Activated naive CD8-positive, alpha-beta T cell treated with anti-CD3 and anti-CD28 coated beads, Interleukin-2, amount 50 U/mL, for 24 hours (primary cell): ENCODE data around the gene CUBN.

Source experiments
- ATAC-seq: fragments of 150-1000 bp; cut with Tn5 transposase; one replicate; pipeline ENCODE4 v1.10.0; 2021
- DNase-seq: peaks from one replicate; pipeline ENCODE4 v3.0.0; 2021
- H3K27ac Mint-ChIP-seq: one replicate; pipeline ENCODE4 v1.8.0; 2021; ENCODE audit warnings: mild to moderate bottlenecking, mixed read lengths
- H3K27me3 Mint-ChIP-seq: one replicate; pipeline ENCODE4 v1.8.0; 2021; ENCODE audit warnings: mixed read lengths
- H3K36me3 Mint-ChIP-seq: one replicate; pipeline ENCODE4 v1.8.0; 2021; ENCODE audit warnings: low read depth, mixed read lengths
- H3K4me1 Mint-ChIP-seq: one replicate; pipeline ENCODE4 v1.8.0; 2021; ENCODE audit warnings: mixed read lengths
- H3K4me3 Mint-ChIP-seq: one replicate; pipeline ENCODE4 v1.8.0; 2021; ENCODE audit warnings: mild to moderate bottlenecking, moderate library complexity, mixed read lengths
- H3K9me3 Mint-ChIP-seq: one replicate; pipeline ENCODE4 v1.8.0; 2021; ENCODE audit warnings: mixed read lengths

The CUBN gene

GRCh38 chr10:17106991-17107390 lies 22.6 kb downstream of the CUBN start:
- Mint-ChIP-seq H3K27me3 (no peaks in the 10 kb centered on the region), H3K4me3 (no peak overlapping the region), H3K4me1 (peaks cover 7% of the 10 kb centered on the region), H3K36me3 (peaks cover 8% of the 10 kb centered on the region), H3K27ac (no peak overlapping the region), H3K9me3 (no peaks in the 10 kb centered on the region)
- no peak for ATAC-seq
- DNase-seq: no peak

- Mint-ChIP-seq H3K4me1 (peaks cover 2% of the 10 kb centered on the region), H3K27me3 (no peaks in the 10 kb centered on the region), H3K27ac (no peak overlapping the region), H3K36me3 (peaks cover 3% of the 10 kb centered on the region), H3K9me3 (no peaks in the 10 kb centered on the region), H3K4me3 (no peak overlapping the region)
- ATAC-seq (no peak), DNase-seq (no peak)
These were observed 27.7 kb downstream of the CUBN start for GRCh38 chr10:17101910-17102266.

- H3K27me3 Mint-ChIP-seq: no peaks in the 10 kb centered on the region
- peaks cover 2% of the 10 kb centered on the region for H3K4me1 Mint-ChIP-seq
- ATAC-seq: no peak
- H3K36me3 Mint-ChIP-seq: peaks cover 4% of the 10 kb centered on the region
- no peak overlapping the region for H3K27ac Mint-ChIP-seq
- no peak for DNase-seq
- H3K4me3 Mint-ChIP-seq: no peak overlapping the region
- no peaks in the 10 kb centered on the region for H3K9me3 Mint-ChIP-seq
These were observed 28.2 kb downstream of the CUBN start for GRCh38 chr10:17101257-17101909.

GRCh38 chr10:17100586-17100985 lies 29.0 kb downstream of the CUBN start:
- no peak for ATAC-seq
- no peaks in the 10 kb centered on the region for H3K27me3 Mint-ChIP-seq
- peaks cover 7% of the 10 kb centered on the region for H3K36me3 Mint-ChIP-seq
- H3K4me3 Mint-ChIP-seq: no peak overlapping the region
- DNase-seq: no peak
- no peak overlapping the region for H3K27ac Mint-ChIP-seq
- peaks cover 2% of the 10 kb centered on the region for H3K4me1 Mint-ChIP-seq
- no peaks in the 10 kb centered on the region for H3K9me3 Mint-ChIP-seq

GRCh38 chr10:17098012-17098411 lies 31.6 kb downstream of the CUBN start:
- ATAC-seq (no peak), DNase-seq (no peak)
- peaks cover 10% of the 10 kb centered on the region for H3K36me3 Mint-ChIP-seq
- no peaks in the 10 kb centered on the region for H3K27me3 Mint-ChIP-seq
- H3K4me1 Mint-ChIP-seq: peaks cover 2% of the 10 kb centered on the region
- H3K9me3 Mint-ChIP-seq: no peaks in the 10 kb centered on the region
- H3K4me3 Mint-ChIP-seq: no peak overlapping the region
- H3K27ac Mint-ChIP-seq: no peak overlapping the region

GRCh38 chr10:17094844-17095243 lies 34.8 kb downstream of the CUBN start:
- no peaks in the 10 kb centered on the region for H3K27me3 Mint-ChIP-seq
- no peak overlapping the region for H3K27ac Mint-ChIP-seq
- H3K36me3 Mint-ChIP-seq: peaks cover 10% of the 10 kb centered on the region
- no peak for DNase-seq
- peaks cover 5% of the 10 kb centered on the region for H3K9me3 Mint-ChIP-seq
- ATAC-seq: no peak
- H3K4me3 Mint-ChIP-seq: no peak overlapping the region
- H3K4me1 Mint-ChIP-seq: peaks cover 10% of the 10 kb centered on the region

- Mint-ChIP-seq H3K4me3 (no peak overlapping the region), H3K27ac (no peak overlapping the region), H3K9me3 (peaks cover 5% of the 10 kb centered on the region), H3K4me1 (peaks cover 10% of the 10 kb centered on the region), H3K36me3 (peaks cover 10% of the 10 kb centered on the region), H3K27me3 (no peaks in the 10 kb centered on the region)
- DNase-seq (no peak), ATAC-seq (no peak)
These were observed 36.4 kb downstream of the CUBN start for GRCh38 chr10:17092986-17093803.

GRCh38 chr10:17092216-17092944 lies 37.2 kb downstream of the CUBN start:
- Mint-ChIP-seq H3K27me3 (no peaks in the 10 kb centered on the region), H3K9me3 (peaks cover 5% of the 10 kb centered on the region), H3K4me1 (peaks cover 10% of the 10 kb centered on the region), H3K36me3 (peaks cover 10% of the 10 kb centered on the region), H3K4me3 (no peak overlapping the region), H3K27ac (no peak overlapping the region)
- no peak for ATAC-seq
- no peak for DNase-seq

GRCh38 chr10:17088118-17088806 lies 41.3 kb downstream of the CUBN start:
- DNase-seq: no peak
- H3K27ac Mint-ChIP-seq: no peak overlapping the region
- H3K4me3 Mint-ChIP-seq: no peak overlapping the region
- no peak for ATAC-seq
- H3K27me3 Mint-ChIP-seq: no peaks in the 10 kb centered on the region
- no peaks in the 10 kb centered on the region for H3K36me3 Mint-ChIP-seq
- peaks cover 5% of the 10 kb centered on the region for H3K9me3 Mint-ChIP-seq
- peaks cover 14% of the 10 kb centered on the region for H3K4me1 Mint-ChIP-seq

GRCh38 chr10:17086865-17087367 lies 42.7 kb downstream of the CUBN start:
- H3K4me3 Mint-ChIP-seq: no peak overlapping the region
- H3K27ac Mint-ChIP-seq: no peak overlapping the region
- H3K36me3 Mint-ChIP-seq: no peaks in the 10 kb centered on the region
- ATAC-seq (no peak), DNase-seq (no peak)
- H3K27me3 Mint-ChIP-seq: no peaks in the 10 kb centered on the region
- H3K4me1 Mint-ChIP-seq: peaks cover 5% of the 10 kb centered on the region
- H3K9me3 Mint-ChIP-seq: peaks cover 1% of the 10 kb centered on the region

- Mint-ChIP-seq H3K27me3 (no peaks in the 10 kb centered on the region), H3K27ac (no peak overlapping the region), H3K36me3 (no peaks in the 10 kb centered on the region), H3K9me3 (no peaks in the 10 kb centered on the region), H3K4me3 (no peak overlapping the region), H3K4me1 (peaks cover 4% of the 10 kb centered on the region)
- DNase-seq (no peak), ATAC-seq (no peak)
These were observed 44.4 kb downstream of the CUBN start for GRCh38 chr10:17085011-17085725.

- Mint-ChIP-seq H3K9me3 (no peaks in the 10 kb centered on the region), H3K36me3 (no peaks in the 10 kb centered on the region), H3K27ac (no peak overlapping the region), H3K27me3 (no peaks in the 10 kb centered on the region), H3K4me3 (no peak overlapping the region), H3K4me1 (peaks cover 4% of the 10 kb centered on the region)
- DNase-seq (no peak), ATAC-seq (no peak)
These were observed 45.4 kb downstream of the CUBN start for GRCh38 chr10:17084258-17084657.

- ATAC-seq (no peak), DNase-seq (no peak)
- H3K36me3 Mint-ChIP-seq: peaks cover 1% of the 10 kb centered on the region
- H3K27me3 Mint-ChIP-seq: no peaks in the 10 kb centered on the region
- H3K9me3 Mint-ChIP-seq: no peaks in the 10 kb centered on the region
- no peak overlapping the region for H3K27ac Mint-ChIP-seq
- peaks cover 5% of the 10 kb centered on the region for H3K4me1 Mint-ChIP-seq
- H3K4me3 Mint-ChIP-seq: no peak overlapping the region
These were observed 48.2 kb downstream of the CUBN start for GRCh38 chr10:17081431-17081830.

- no peak overlapping the region for H3K4me3 Mint-ChIP-seq
- H3K9me3 Mint-ChIP-seq: no peaks in the 10 kb centered on the region
- no peaks in the 10 kb centered on the region for H3K27me3 Mint-ChIP-seq
- peaks cover 2% of the 10 kb centered on the region for H3K36me3 Mint-ChIP-seq
- ATAC-seq (no peak), DNase-seq (no peak)
- H3K27ac Mint-ChIP-seq: no peak overlapping the region
- H3K4me1 Mint-ChIP-seq: peaks cover 33% of the 10 kb centered on the region
These were observed 51.7 kb downstream of the CUBN start for GRCh38 chr10:17077890-17078289.
